ENCODE data around the gene DUSP21.
"Not testable (repeated sequence)": the region's sequence is repeated elsewhere in the genome, so short reads cannot be mapped to it uniquely, and the experiment has no call there.

Gene DUSP21
- 0 reads per million in 2 donors for total RNA-seq

- DNase-seq, result no peak
Measured at GRCh38 chrX:44843753-44844152, at the start of gene DUSP21. Gene DUSP21 (plus strand): TSS chrX:44844021. CDS start chrX:44844133, 112 bp downstream.

- no peak for DNase-seq
Measured at GRCh38 chrX:44795945-44796450, 47.8 kb upstream of the DUSP21 start.

GRCh38 chrX:44802613-44803012, 41.2 kb upstream of the DUSP21 start:
- no peak for DNase-seq

- DNase-seq, result no peak
Measured at GRCh38 chrX:44815681-44816080, 28.1 kb upstream of the DUSP21 start.

GRCh38 chrX:44816367-44816766, 27.5 kb upstream of the DUSP21 start:
- DNase-seq, result no peak

- DNase-seq, result no peak
Measured at GRCh38 chrX:44817029-44817428, 26.8 kb upstream of the DUSP21 start.

GRCh38 chrX:44822601-44823000, 21.2 kb upstream of the DUSP21 start:
- no peak for DNase-seq

- DNase-seq, result not testable (repeated sequence)
Measured at GRCh38 chrX:44823193-44823592, 20.6 kb upstream of the DUSP21 start.

GRCh38 chrX:44828008-44828605, 15.7 kb upstream of the DUSP21 start:
- no peak for DNase-seq

- DNase-seq, result no peak
Measured at GRCh38 chrX:44829832-44830231, 14.0 kb upstream of the DUSP21 start.

- no peak for DNase-seq
Measured at GRCh38 chrX:44842550-44843317, 1.1 kb upstream of the DUSP21 start.

- no peak for DNase-seq
Measured at GRCh38 chrX:44843318-44843702, 511 bp upstream of the DUSP21 start.

GRCh38 chrX:44844204-44844603, 383 bp downstream of the DUSP21 start:
- DNase-seq, result no peak

GRCh38 chrX:44850891-44851290, 7.1 kb downstream of the DUSP21 start:
- DNase-seq, result not testable (repeated sequence)

GRCh38 chrX:44871114-44871645, 27.4 kb downstream of the DUSP21 start:
- DNase-seq, result no peak

- DNase-seq, result no peak
Measured at GRCh38 chrX:44871931-44872820, 28.4 kb downstream of the DUSP21 start.

- DNase-seq, result peak; percentile 100
Measured at GRCh38 chrX:44872821-44873414, 29.1 kb downstream of the DUSP21 start, which contains the start of gene KDM6A. Gene KDM6A (plus strand): TSS chrX:44873188. CDS start chrX:44873552, 364 bp downstream.

- DNase-seq, result peak; percentile 59
Measured at GRCh38 chrX:44873415-44874276, 29.8 kb downstream of the DUSP21 start.

- DNase-seq, result no peak
Measured at GRCh38 chrX:44874420-44875184, 30.8 kb downstream of the DUSP21 start.

- no peak for DNase-seq
Measured at GRCh38 chrX:44875185-44875489, 31.3 kb downstream of the DUSP21 start.

GRCh38 chrX:44876086-44876485, 32.3 kb downstream of the DUSP21 start:
- no peak for DNase-seq

Data from activated gamma-delta T cell (primary cell).